Calu3 (cell line): Measurements from ENCODE around the gene RNASE4. TPM values are rescaled to one million over a fixed set of nuclear protein-coding genes. Genes with fewer than 3 reads are reported as not detected.
"Not testable (repeated sequence)": the region's sequence is repeated elsewhere in the genome, so short reads cannot be mapped to it uniquely, and the experiment has no call there.

Source experiments
- BruUV-seq: library from RNA; stranded (reverse); fragments of 400-500 nt; replicated peaks from 2 replicates; lab custom pipeline; 2021; lab: Mats Ljungman, UMichigan
- CTCF ChIA-PET: fragments of 300-600 bp; sonication (Branson Sonifier 250); formaldehyde crosslinking; loops from one replicate; lab custom pipeline; 2022; ENCODE audit warnings: antibody characterized with exemption; lab: Charles Lee
- DNase-seq: peaks from one replicate; pipeline ENCODE4 v3.0.0; 2022
- H3K27ac Mint-ChIP-seq: one replicate; pipeline ENCODE4 v1.8.0; 2022; ENCODE audit warnings: mixed read lengths; ENCODE audit not compliant: unreplicated experiment
- H3K27me3 Mint-ChIP-seq: one replicate; pipeline ENCODE4 v1.8.0; 2022; ENCODE audit warnings: mixed read lengths; ENCODE audit not compliant: unreplicated experiment
- H3K36me3 Mint-ChIP-seq: one replicate; pipeline ENCODE4 v1.8.0; 2022; ENCODE audit warnings: mild to moderate bottlenecking, moderate library complexity, mixed read lengths; ENCODE audit not compliant: insufficient read depth, unreplicated experiment
- H3K4me1 Mint-ChIP-seq: one replicate; pipeline ENCODE4 v1.8.0; 2022; ENCODE audit warnings: mild to moderate bottlenecking, low read depth, mixed read lengths; ENCODE audit not compliant: unreplicated experiment
- H3K4me3 Mint-ChIP-seq: one replicate; pipeline ENCODE4 v1.8.0; 2022; ENCODE audit warnings: mild to moderate bottlenecking, low read depth, moderate library complexity, mixed read lengths; ENCODE audit not compliant: unreplicated experiment
- H3K9me3 Mint-ChIP-seq: one replicate; pipeline ENCODE4 v1.8.0; 2022; ENCODE audit warnings: low read depth, mixed read lengths; ENCODE audit not compliant: unreplicated experiment
- intact Hi-C: fragments of 100-400 bp; cut with micrococcal nuclease; formaldehyde crosslinking; loops from one replicate; pipeline ENCODE4 v1.10.0; 2022; ENCODE audit not compliant: unreplicated experiment
- total RNA-seq: library from RNA; stranded (reverse); gene quantifications from 2 replicates; pipeline ENCODE4 v1.2.3, GENCODE V29; 2022
- TF ChIP-seq, protein P1 (sequence below): fragments of 200-600 bp; IDR thresholded peaks from one replicate; pipeline ENCODE4 v1.8.0; 2022; ENCODE audit warnings: antibody characterized with exemption; ENCODE audit not compliant: unreplicated experiment

RNASE4 gene
- total RNA-seq, 1 experiment from 2014 or later, result 5.3 TPM

DNA sequence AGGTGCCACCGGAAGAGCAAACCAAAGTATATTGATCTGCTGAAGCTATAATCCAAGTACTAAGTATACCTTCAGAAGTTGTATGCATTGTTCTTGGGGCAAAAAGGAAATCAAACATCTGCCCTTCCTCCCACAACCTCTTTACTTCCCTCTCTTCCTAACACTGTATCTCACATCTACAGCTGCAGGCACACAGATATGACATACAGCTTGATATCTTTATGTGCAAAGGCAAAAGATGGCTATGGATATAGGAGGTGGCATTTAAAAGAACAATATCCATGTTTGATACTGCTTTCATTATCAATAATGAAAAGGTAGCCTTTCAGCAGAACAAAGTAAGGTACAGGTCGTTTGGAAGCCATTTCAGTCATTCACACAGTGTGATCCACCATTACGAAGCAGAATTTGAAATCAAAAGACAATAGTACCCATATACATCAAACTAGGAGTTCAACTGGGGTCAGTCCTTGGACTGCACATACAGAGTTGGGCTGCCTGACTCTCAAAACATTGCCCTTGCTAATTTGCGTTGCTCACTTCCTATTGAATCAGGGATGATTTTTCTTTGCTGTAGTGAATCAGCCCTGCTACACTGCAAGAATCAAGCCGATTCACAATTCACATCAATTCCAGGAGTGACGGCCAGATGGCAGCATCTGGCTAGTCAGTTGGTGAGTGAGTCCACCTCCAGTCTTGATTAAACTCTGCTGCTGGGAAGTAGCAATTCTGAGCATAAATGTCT lies 13.1 kb downstream of the RNASE4 start:
- H3K9me3 Mint-ChIP-seq, result no peaks in the 10 kb centered on the region

DNA sequence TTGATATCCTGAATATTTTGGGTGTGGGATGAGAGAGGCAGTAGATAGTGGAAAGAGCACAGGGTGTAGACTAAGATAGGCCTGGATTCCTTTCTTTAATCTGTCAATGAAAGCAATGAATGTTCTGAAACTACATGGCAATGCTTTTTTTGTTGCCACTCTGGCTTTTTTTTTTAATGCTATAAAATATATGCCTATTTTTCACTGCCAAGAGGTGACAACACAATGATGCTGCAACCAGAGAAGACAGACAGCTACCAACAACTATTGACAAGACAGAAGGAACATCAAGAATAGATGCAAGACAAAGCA lies 13.6 kb downstream of the RNASE4 start:
- Mint-ChIP-seq H3K4me1 (peaks cover 9% of the 10 kb centered on the region), H3K36me3 (no peaks in the 10 kb centered on the region), H3K9me3 (no peaks in the 10 kb centered on the region), H3K27ac (peak overlapping the region; percentile 76), H3K4me3 (no peak overlapping the region), H3K27me3 (no peaks in the 10 kb centered on the region)
- no peak for DNase-seq
- BruUV-seq, result no TSS peak
- CTCF ChIA-PET, result interaction anchor here (0.6 to 2.9 kb wide), 2 partner anchors 70 to 158 kb away, joined by 3 to 19 read pairs; no protein-coding TSS in a partner anchor
- TF ChIP-seq, protein P1, sequence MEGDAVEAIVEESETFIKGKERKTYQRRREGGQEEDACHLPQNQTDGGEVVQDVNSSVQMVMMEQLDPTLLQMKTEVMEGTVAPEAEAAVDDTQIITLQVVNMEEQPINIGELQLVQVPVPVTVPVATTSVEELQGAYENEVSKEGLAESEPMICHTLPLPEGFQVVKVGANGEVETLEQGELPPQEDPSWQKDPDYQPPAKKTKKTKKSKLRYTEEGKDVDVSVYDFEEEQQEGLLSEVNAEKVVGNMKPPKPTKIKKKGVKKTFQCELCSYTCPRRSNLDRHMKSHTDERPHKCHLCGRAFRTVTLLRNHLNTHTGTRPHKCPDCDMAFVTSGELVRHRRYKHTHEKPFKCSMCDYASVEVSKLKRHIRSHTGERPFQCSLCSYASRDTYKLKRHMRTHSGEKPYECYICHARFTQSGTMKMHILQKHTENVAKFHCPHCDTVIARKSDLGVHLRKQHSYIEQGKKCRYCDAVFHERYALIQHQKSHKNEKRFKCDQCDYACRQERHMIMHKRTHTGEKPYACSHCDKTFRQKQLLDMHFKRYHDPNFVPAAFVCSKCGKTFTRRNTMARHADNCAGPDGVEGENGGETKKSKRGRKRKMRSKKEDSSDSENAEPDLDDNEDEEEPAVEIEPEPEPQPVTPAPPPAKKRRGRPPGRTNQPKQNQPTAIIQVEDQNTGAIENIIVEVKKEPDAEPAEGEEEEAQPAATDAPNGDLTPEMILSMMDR, result no peak
- intact Hi-C loops, result loop anchor here (5.0 kb wide), 2 partner anchors 64 to 274 kb away; no protein-coding TSS in a partner anchor

More for the DNA sequence above, 13.1 kb downstream of the RNASE4 start:
- CTCF ChIA-PET, result interaction anchor here (0.6 to 2.9 kb wide), 4 partner anchors 152 to 661 kb away, joined by 4 to 19 read pairs (median 5); no protein-coding TSS in a partner anchor
- Mint-ChIP-seq H3K4me1 (peaks cover 9% of the 10 kb centered on the region), H3K27me3 (no peaks in the 10 kb centered on the region), H3K4me3 (no peak overlapping the region), H3K36me3 (no peaks in the 10 kb centered on the region), H3K27ac (peak overlapping the region; percentile 76)
- no TSS peak for BruUV-seq
- intact Hi-C loops, result loop anchor here (1.0 to 5.0 kb wide), 3 partner anchors 65 to 275 kb away; no protein-coding TSS in a partner anchor
- DNase-seq, result peak; percentile 75
- TF ChIP-seq, protein P1, result peak; percentile 71

GRCh38 chr14:20698934-20699333 lies 14.6 kb downstream of the RNASE4 start:
- no TSS peak for BruUV-seq
- H3K27ac Mint-ChIP-seq, result peak overlapping the region; percentile 20
- intact Hi-C loops, result loop anchor here (5.0 kb wide), 2 partner anchors 63 to 273 kb away; no protein-coding TSS in a partner anchor
- H3K4me1 Mint-ChIP-seq, result peaks cover 9% of the 10 kb centered on the region
- CTCF ChIA-PET, result interaction anchor here (2.9 kb wide), 1 partner anchor 157 kb away, joined by 19 read pairs; no protein-coding TSS in a partner anchor
- H3K4me3 Mint-ChIP-seq, result no peak overlapping the region
- H3K9me3 Mint-ChIP-seq, result no peaks in the 10 kb centered on the region
- DNase-seq, result no peak
- H3K27me3 Mint-ChIP-seq, result no peaks in the 10 kb centered on the region
- TF ChIP-seq, protein P1, result no peak
- no peaks in the 10 kb centered on the region for H3K36me3 Mint-ChIP-seq

DNA sequence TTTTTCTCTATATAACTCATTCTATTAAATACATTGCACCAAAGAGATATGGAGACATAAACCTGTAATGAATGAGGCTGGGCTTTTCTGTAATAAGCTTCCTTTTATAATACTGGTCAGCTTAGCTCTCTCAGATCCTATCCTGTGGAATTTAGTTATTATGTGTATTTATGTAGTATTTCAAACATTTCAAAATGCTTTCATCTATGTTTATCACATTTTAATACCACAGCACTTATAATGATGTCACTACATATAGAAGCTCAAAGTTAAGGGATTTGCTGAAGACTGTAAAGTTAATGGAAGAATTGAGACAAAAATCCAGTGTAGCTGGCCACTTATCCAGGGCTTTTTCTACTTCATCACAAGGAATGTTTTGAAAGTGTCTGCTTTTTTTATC lies 15.6 kb downstream of the RNASE4 start:
- Mint-ChIP-seq H3K27ac (no peak overlapping the region), H3K36me3 (no peaks in the 10 kb centered on the region), H3K4me3 (no peak overlapping the region), H3K4me1 (peaks cover 9% of the 10 kb centered on the region), H3K27me3 (no peaks in the 10 kb centered on the region), H3K9me3 (no peaks in the 10 kb centered on the region)
- TF ChIP-seq, protein P1, result no peak
- CTCF ChIA-PET, result interaction anchor here (1.1 kb wide), 1 partner anchor 9 kb away, joined by 3 read pairs; no protein-coding TSS in a partner anchor
- no TSS peak for BruUV-seq
- intact Hi-C loops, result loop anchor here (5.0 kb wide), 2 partner anchors 62 to 272 kb away; no protein-coding TSS in a partner anchor
- DNase-seq, result no peak

DNA sequence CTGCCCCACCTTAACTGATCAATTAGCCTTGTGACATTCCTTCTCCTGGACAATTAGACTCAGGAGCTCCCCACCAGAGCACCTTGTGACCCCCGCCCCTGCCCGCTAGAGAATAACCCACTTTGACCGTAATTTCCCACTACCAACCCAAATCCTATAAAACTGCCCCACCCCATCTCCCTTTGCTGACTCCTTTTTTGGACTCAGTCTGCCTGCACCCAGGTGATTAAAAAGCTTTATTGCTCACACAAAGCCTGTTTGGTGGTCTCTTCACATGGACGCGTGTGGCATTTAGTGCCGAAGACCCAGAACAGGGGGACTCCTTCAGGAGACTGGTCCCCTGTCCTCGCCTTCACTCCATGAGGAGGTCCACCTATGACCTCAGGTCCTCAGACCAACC lies 16.6 kb downstream of the RNASE4 start:
- H3K36me3 Mint-ChIP-seq, BruUV-seq, intact Hi-C loops, H3K9me3 Mint-ChIP-seq, CTCF ChIA-PET, H3K4me1 Mint-ChIP-seq, H3K4me3 Mint-ChIP-seq, H3K27me3 Mint-ChIP-seq, H3K27ac Mint-ChIP-seq, DNase-seq: not testable (repeated sequence)
